H1 (cell line): ENCODE results near the gene PHTF2.
"Not testable (repeated sequence)": the region's sequence is repeated elsewhere in the genome, so short reads cannot be mapped to it uniquely, and the experiment has no call there.

Source experiments
- CTCF ChIP-seq, 3 experiments: IDR thresholded peaks; 1 replicate in 2 of 3; 2 replicates in 1 of 3; pipeline versions ENCODE4 v1.5.1 to v1.6.1; 2011; ENCODE audit warnings: low read length in 3 of 3, mild to moderate bottlenecking in 3 of 3, inconsistent platforms in 2 of 3, low read depth in 1 of 3, moderate library complexity in 1 of 3; ENCODE audit not compliant: insufficient read depth in 1 of 3; ENCODE audit errors: control extremely low read depth in 1 of 3
- RBBP5 ChIP-seq: IDR thresholded peaks from 2 replicates; pipeline ENCODE4 v1.7.1; 2012; ENCODE audit warnings: low read depth, mild to moderate bottlenecking, inconsistent platforms, low read length, moderate library complexity, borderline replicate concordance
- SIN3A ChIP-seq, 2 experiments: IDR thresholded peaks in 1 of 2; conservative IDR thresholded peaks in 1 of 2; 2 replicates each; pipeline ENCODE4 v1.6.1; 2011 to 2012; ENCODE audit warnings: low read length in 2 of 2, improper control_type of control experiment in 1 of 2, low read depth in 1 of 2, mild to moderate bottlenecking in 1 of 2
- SIX5 ChIP-seq: IDR thresholded peaks from 2 replicates; pipeline ENCODE4 v1.6.1; 2011; ENCODE audit warnings: mild to moderate bottlenecking, low read depth, low read length
- ZNF274 ChIP-seq: IDR thresholded peaks from 2 replicates; pipeline ENCODE4 v1.7.0; 2012; ENCODE audit warnings: low read length, borderline replicate concordance; ENCODE audit errors: extremely low read depth

DNA sequence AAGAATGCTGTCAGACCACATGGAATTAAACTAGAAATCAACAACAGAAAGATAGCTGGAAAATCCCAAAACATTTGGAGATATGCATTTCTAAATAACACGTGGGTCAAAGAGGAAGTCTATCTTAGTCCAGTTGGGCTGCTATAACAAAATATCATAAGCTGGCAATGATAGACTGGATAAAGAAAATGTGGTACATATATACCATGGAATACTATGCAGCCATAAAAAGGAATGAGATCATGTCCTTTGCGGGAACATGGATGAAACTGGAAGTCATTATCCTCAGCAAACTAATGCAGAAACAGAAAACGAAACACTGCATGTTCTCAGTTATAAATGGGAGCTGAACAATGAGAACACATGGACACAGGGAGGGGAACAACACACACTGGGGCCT is 200.6 kb downstream of the PHTF2 start:
- TF ChIP-seq SIN3A (conservative IDR thresholded peaks at IDR 0.05 in 1 of 2, IDR thresholded peaks at IDR 0.05 in 1 of 2; ENCODE audit: low read depth in 1 of 2, low read length in 2 of 2); CTCF (IDR thresholded peaks at IDR 0.05; ENCODE audit: control extremely low read depth in 1 of 3, insufficient read depth in 1 of 3, low read depth in 1 of 3, low read length in 3 of 3); ZNF274; SIX5; RBBP5: not testable (repeated sequence)
